Measurements from ENCODE around the gene PFDN6.
"Not testable (repeated sequence)": the region's sequence is repeated elsewhere in the genome, so short reads cannot be mapped to it uniquely, and the experiment has no call there.

PFDN6 gene

GRCh38 chr6:33273924-33274902, 15.2 kb upstream of the PFDN6 start:
- DNase-seq = no peak

DNA sequence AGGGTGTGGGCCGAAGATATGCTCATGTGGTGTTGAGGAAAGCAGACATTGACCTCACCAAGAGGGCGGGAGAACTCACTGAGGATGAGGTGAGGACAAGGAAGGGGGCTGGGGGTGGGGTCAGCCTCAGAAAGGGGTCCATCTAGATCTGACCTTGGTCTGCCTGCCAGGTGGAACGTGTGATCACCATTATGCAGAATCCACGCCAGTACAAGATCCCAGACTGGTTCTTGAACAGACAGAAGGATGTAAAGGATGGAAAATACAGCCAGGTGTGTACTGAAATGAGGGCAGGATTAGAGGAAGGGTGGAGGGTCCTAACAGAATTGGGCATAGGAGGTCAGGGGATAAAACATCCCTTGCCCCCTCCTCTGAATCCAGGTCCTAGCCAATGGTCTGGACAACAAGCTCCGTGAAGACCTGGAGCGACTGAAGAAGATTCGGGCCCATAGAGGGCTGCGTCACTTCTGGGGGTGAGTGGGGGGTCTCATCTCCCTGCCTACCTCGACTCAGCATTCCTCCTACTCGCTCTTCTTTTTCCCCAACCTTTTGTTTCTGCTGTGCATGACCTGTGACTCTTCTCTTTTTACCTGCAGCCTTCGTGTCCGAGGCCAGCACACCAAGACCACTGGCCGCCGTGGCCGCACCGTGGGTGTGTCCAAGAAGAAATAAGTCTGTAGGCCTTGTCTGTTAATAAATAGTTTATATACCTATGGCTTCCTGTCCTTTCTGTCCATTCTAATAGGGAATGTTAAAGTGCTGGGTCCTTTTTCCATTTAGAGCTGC, 13.4 kb upstream of the PFDN6 start:
- not testable (repeated sequence) for DNase-seq

DNA sequence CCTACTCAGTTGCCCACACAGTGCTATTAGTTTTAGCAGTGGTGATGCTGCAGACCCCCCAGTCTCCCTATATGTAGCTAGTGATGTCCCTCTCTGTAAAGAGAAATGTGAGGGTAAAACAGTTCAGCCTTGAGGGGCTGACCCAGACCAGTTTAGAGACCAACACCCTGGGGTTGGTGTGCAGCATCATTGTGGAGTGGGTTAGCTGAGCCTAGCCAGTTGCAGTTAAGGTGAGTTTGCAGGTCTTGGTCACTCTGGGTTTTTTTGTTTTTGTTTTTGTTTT, 12.9 kb upstream of the PFDN6 start:
- no peak for DNase-seq

DNA sequence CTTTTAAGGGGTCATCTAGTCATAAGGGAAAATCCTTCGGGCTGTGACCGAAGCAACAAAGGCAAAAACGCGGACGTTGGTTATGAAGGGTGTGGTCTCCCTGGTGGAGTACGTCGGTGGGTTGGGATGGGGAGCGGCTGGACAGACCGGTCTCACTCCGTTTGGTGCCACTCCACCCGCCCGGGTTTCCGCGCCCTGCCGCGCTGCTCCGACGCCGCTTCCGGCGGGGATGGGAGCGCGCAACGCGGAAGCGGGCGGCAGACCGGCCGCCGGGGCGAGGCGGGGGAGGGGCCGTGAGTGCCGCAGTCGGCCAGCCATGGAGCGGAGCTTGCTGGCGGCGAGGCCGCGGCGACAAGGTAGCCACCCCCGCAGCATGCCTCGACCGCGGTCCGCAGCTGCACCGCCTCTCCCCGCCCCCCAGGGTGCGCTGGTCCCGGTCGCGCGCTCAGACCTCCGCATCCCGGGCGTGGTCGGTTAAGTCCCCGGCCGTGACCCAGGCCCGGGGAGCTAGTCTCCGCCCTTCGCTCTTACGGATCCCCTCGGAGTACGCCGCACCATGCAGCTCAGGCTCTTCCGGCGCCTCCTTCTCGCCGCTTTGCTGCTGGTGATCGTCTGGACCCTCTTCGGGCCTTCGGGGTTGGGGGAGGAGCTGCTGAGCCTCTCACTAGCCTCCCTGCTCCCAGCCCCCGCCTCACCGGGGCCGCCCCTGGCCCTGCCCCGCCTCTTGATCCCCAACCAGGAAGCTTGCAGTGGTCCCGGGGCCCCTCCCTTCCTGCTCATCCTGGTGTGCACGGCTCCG, 12.3 kb upstream of the PFDN6 start, which contains the start of gene B3GALT4:
B3GALT4 (plus strand) TSS at position 260 of the 799 bp plus-strand sequence; CDS start at position 557, 297 bp downstream.
- peak; percentile 76 for DNase-seq

- peak; percentile 35 for DNase-seq
These were observed 11.6 kb upstream of the PFDN6 start for GRCh38 chr6:33277663-33278391.

- DNase-seq = no peak
These were observed 11.0 kb upstream of the PFDN6 start for GRCh38 chr6:33278392-33278741.

GRCh38 chr6:33278810-33279209, 10.6 kb upstream of the PFDN6 start:
- no peak for DNase-seq

- DNase-seq = no peak
These were observed 10.1 kb upstream of the PFDN6 start for GRCh38 chr6:33279257-33279695.

GRCh38 chr6:33279971-33280511, 9.4 kb upstream of the PFDN6 start:
- DNase-seq = no peak

GRCh38 chr6:33280539-33280938, 8.9 kb upstream of the PFDN6 start:
- no peak for DNase-seq

DNA sequence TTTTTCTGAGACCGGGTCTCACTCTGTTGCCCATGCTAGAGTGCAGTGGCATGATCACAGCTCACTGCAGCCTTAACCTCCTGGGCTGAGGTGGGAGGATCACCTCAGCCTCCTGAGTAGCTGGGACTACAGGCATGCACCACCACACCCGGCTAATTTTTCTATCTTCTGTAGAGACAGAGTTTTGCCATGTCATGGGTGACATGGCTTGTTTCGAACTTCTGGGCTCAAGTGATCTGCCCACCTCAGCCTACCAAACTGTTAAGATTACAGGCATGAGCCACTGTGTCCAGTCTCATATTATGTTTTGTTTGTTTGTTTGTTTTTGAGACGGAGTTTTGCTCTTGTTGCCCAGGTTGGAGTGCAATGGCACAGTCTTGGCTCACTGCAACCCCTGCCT, 4.2 kb upstream of the PFDN6 start:
- not testable (repeated sequence) for DNase-seq

DNA sequence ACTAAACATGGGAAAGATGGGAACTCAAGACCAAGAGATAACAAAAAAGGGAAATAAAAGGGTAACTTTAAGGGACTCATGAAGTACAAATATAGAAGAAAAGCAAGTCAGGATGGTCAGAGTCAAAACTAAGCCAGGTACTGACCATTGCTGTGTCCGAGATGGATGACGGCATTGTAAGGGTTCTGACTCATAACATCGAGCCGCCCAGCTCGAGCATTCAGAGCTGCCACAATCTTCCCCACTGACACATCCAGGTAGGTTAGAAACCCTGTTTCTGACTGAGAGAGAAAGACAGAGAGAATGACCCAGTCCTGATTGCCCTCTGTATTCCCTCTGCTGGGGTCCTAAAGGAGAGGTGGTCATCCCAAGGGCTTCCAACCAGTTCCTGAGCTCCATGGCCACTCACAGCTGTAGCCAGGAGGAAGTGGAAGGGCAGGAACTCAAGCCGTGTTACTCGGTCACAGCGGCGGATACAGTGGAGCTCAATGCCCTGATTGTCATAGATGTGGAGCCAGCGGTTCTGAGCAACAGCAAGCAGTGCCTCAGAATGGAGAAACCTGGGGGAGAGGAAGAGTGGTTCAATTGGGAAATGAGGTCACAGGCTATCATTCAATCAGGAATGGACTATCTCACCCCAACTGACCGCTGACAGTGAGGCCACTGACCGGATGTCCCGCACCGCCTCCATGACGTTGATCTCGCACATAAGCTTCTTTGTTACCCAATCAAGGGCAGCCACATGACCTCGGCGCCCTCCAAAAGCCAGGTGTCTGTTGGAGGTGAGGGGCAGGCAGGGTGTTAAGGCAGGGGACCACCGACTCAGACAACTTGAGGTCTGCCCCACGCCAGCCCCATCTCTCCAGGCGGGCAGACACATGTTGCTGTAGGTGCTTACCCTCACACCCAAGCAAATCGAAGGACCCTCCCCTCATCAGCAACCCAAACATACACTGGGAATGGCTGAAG, 2.2 kb upstream of the PFDN6 start:
- DNase-seq = no peak

GRCh38 chr6:33288141-33288920, 1.1 kb upstream of the PFDN6 start:
- DNase-seq = no peak

GRCh38 chr6:33289784-33290315, 449 bp downstream of the PFDN6 start:
- DNase-seq = no peak

- no peak for DNase-seq
These were observed 1.1 kb downstream of the PFDN6 start for GRCh38 chr6:33290459-33290858.

DNA sequence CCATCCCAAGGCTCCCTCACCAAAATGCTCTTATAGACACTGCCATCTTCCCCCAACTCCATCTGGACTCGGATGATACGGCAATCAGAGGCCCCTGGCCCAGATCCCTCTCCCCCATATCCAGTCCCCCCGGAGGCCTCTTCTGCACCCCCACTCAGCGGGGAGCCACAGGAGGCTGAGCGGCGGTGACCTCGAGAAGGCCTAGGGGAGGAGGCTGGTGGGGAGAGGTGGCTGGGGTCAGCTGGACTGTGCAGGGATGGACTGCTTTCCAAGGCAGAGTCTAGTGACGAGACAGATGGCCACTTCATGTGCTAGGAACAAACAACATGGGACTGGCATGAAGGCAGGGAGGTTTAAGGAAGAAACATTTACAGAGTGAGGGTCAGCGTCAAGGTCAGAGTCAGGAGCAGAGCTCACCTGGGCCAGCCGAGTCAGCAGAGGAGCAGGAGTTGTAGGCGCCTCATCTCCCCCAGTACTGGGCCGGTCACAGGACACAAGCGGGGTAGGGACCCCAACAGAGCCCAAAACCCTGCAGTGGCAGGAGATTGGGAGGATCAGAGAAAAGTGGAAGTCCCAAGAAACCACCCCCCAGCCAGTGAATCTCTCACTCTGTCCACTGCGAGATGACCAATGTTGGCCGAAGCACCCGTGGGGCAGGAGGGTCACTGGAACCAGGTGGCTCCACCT, 3.7 kb downstream of the PFDN6 start:
- no peak for DNase-seq

DNA sequence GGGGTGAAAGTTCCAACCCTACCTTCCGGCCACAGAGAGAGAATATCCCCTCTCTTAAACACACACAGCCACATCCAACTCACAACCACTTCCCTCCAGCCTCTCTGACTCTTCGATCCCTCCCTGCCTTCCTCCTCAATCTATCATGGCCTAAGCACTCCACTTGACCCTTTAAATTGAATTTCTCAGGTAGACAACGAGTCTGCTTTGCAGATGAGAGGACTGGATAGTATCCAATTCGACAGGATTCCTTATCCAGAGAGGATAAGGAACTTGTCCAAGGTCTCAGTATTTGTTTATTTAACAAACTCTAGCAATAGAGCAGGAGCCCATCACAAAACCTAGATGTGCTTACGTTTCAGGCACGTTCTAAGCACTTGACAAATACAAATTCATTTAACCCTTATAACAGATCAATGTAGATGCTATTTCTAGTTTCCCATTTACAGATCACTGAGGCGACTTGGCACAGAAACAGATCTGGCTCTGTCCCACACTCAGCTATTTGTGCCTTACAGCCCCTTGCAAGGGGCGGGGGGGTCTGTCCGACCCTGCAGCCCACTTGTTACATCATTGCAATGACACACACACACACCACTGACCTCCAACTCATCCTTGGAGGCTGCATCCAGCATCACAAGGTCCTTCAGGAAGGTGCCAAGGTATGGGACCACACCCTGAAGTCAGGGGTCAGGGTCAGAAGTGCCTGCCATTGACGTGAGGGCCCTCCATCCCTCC, 4.9 kb downstream of the PFDN6 start:
- DNase-seq = no peak

GRCh38 chr6:33295621-33296369, 6.4 kb downstream of the PFDN6 start:
- DNase-seq = no peak

All from stimulated activated CD4-positive, alpha-beta T cell treated with anti-CD3 and anti-CD28 coated beads, Interleukin-4, amount 100 ng/mL, for 1 hour (primary cell).